Right atrium auricular region (tissue), 2 donors: Measurements from ENCODE around the gene TMEM131L. TPM values are rescaled to one million over a fixed set of nuclear protein-coding genes. Genes with fewer than 3 reads are reported as not detected.

ENCODE experiments used
- DNase-seq: peaks from one replicate; pipeline ENCODE4 v3.0.0-alpha.2; 2019; ENCODE audit warnings: low spot score
- H3K27ac ChIP-seq, 2 donors: fragments of 200-600 bp; sonication (generic); 1 replicate in 1 of 2; 2 replicates in 1 of 2; pipeline ENCODE4 v1.5.1; 2016 to 2019
- H3K27me3 ChIP-seq, 2 donors: fragments of 200-600 bp; sonication (generic); one replicate each; pipeline versions ENCODE4 v1.5.1 to v1.6.0; 2017 to 2019
- H3K36me3 ChIP-seq: fragments of 200-600 bp; sonication (generic); one replicate; pipeline ENCODE4 v1.5.1; 2016
- H3K4me1 ChIP-seq, 2 donors: fragments of 200-600 bp; sonication (generic); one replicate each; pipeline versions ENCODE4 v1.5.1 to v1.6.0; 2017 to 2019
- H3K4me3 ChIP-seq, 2 donors: fragments of 200-600 bp; sonication (generic); 1 replicate in 1 of 2; 2 replicates in 1 of 2; pipeline ENCODE4 v1.5.1; 2017 to 2019; ENCODE audit warnings: mild to moderate bottlenecking in 1 of 2, moderate library complexity in 1 of 2
- H3K9me3 ChIP-seq, 2 donors: fragments of 200-600 bp; sonication (generic); one replicate each; pipeline ENCODE4 v1.5.1; 2019
- total RNA-seq, 2 donors: library from RNA; depleted of rRNA; stranded (reverse); fragments of >200 nt; gene quantifications; one replicate each; pipeline ENCODE4 v1.1.0, GENCODE V29; 2016
- TF ChIP-seq, protein P1 (sequence below), 2 donors: fragments of 200-600 bp; sonication (generic); IDR thresholded peaks; one replicate each; pipeline ENCODE4 v1.5.1; 2019; ENCODE audit warnings: antibody characterized with exemption in 2 of 2

TMEM131L gene
- total RNA-seq, 2 donors from 2014 or later, result 10.9 to 15.4 TPM

DNA sequence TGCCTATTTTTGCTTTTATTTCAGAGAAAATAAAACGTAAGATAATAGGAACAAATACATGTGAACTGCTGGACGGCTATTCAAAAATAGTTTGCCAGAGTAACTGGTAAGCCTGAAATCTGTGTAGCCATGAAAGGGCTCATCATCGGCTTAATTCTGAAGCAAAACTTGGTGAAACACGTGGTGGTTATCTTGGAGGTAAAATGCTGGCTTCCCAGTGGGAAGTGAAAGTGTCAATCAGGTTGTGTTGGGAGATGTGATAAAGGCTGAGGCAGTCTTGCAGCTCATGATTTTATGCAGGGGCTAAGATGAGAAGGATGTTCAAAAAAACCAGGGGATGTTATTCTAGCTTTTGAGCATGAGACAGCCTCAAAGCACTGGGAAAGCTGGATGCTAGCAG is 181.8 kb downstream of the TMEM131L start:
- Histone ChIP-seq H3K4me1 (no peaks in the 10 kb centered on the region), H3K4me3 (no peak overlapping the region), H3K27me3 (no peaks in the 10 kb centered on the region), H3K9me3 (peaks cover 0 to 7% of the 10 kb centered on the region in 2 donors), H3K36me3 (no peaks in the 10 kb centered on the region), H3K27ac (no peak overlapping the region)
- TF ChIP-seq, protein P1, sequence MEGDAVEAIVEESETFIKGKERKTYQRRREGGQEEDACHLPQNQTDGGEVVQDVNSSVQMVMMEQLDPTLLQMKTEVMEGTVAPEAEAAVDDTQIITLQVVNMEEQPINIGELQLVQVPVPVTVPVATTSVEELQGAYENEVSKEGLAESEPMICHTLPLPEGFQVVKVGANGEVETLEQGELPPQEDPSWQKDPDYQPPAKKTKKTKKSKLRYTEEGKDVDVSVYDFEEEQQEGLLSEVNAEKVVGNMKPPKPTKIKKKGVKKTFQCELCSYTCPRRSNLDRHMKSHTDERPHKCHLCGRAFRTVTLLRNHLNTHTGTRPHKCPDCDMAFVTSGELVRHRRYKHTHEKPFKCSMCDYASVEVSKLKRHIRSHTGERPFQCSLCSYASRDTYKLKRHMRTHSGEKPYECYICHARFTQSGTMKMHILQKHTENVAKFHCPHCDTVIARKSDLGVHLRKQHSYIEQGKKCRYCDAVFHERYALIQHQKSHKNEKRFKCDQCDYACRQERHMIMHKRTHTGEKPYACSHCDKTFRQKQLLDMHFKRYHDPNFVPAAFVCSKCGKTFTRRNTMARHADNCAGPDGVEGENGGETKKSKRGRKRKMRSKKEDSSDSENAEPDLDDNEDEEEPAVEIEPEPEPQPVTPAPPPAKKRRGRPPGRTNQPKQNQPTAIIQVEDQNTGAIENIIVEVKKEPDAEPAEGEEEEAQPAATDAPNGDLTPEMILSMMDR (IDR thresholded peaks at IDR 0.05), result no peak
- no peak for DNase-seq

DNA sequence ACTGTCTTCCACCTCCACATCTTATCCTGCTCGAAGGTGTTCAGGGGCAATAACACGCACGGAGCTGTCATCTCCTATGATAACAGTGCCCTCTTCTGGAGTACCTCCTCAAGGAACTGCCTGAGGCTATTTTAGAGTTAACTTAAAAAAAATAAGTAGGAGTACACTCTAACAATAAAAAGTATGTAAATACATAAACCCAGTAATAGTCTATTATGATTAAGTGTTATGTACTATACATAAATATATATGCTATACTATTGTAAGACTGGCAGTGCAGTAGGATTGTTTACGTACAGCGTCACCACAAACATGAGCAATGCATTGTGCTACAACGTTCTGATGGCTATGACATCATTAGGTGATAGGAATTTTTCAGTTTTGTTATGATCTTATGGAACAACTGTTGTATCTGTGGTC is 183.4 kb downstream of the TMEM131L start:
- no peaks in the 10 kb centered on the region for H3K36me3 ChIP-seq
- no peaks in the 10 kb centered on the region for H3K27me3 ChIP-seq
- H3K4me1 ChIP-seq, result no peaks in the 10 kb centered on the region
- H3K27ac ChIP-seq, result no peak overlapping the region
- DNase-seq, result no peak
- H3K4me3 ChIP-seq, result no peak overlapping the region
- TF ChIP-seq, protein P1 (IDR thresholded peaks at IDR 0.05), result peak in 1 of 2 donors; percentile 42
- peaks cover 0 to 7% of the 10 kb centered on the region in 2 donors for H3K9me3 ChIP-seq

DNA sequence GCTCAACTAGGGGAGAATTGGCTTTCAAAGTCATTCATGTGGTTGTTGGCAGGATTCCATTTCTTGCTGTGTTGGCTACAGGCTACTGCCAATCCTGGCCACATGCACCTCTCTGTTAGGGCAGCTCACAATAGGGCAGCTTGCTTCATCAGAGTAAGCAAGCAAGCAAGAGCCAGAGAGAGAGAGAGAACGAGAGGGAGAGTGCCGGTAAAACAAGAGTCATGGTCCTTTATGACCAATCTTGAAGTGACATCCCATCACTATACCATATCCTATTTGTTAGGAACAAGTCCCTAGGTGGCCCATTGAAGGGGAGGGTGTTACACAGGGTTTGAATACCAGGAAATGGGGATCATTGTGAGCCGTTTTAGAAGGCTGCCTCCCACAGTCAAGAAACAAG is 185.0 kb downstream of the TMEM131L start:
- H3K36me3 ChIP-seq, result no peaks in the 10 kb centered on the region
- H3K27me3 ChIP-seq, result no peaks in the 10 kb centered on the region
- peak overlapping the region; percentile 34 to 60 for H3K27ac ChIP-seq
- H3K9me3 ChIP-seq, result no peaks in the 10 kb centered on the region
- DNase-seq, result no peak
- H3K4me1 ChIP-seq, result no peaks in the 10 kb centered on the region
- TF ChIP-seq, protein P1 (IDR thresholded peaks at IDR 0.05), result no peak
- H3K4me3 ChIP-seq, result no peak overlapping the region

DNA sequence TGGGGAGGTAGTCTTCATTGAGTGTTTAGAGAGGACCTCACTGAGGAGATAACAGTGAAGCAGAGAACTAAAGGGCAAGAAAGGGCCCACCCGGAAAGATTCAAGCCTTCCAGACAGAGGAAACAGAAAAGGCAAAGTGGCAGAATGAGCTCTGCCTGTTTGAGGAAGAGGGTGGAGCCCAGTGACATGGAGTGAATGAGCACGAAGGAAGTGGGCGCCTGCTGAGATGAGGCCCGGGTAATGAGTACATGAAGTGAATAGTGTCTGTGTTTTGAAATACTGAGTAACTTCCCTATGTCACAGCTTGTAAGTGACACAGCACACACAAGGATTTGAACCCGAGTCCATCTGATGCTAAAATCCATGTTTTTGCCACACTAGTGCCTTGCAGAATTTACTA is 185.4 kb downstream of the TMEM131L start:
- DNase-seq, result peak; percentile 79
- Histone ChIP-seq H3K27me3 (no peaks in the 10 kb centered on the region), H3K9me3 (no peaks in the 10 kb centered on the region), H3K4me3 (no peak overlapping the region), H3K36me3 (no peaks in the 10 kb centered on the region), H3K4me1 (no peaks in the 10 kb centered on the region), H3K27ac (peak overlapping the region; percentile 34 to 60)
- TF ChIP-seq, protein P1 (IDR thresholded peaks at IDR 0.05), result no peak

DNA sequence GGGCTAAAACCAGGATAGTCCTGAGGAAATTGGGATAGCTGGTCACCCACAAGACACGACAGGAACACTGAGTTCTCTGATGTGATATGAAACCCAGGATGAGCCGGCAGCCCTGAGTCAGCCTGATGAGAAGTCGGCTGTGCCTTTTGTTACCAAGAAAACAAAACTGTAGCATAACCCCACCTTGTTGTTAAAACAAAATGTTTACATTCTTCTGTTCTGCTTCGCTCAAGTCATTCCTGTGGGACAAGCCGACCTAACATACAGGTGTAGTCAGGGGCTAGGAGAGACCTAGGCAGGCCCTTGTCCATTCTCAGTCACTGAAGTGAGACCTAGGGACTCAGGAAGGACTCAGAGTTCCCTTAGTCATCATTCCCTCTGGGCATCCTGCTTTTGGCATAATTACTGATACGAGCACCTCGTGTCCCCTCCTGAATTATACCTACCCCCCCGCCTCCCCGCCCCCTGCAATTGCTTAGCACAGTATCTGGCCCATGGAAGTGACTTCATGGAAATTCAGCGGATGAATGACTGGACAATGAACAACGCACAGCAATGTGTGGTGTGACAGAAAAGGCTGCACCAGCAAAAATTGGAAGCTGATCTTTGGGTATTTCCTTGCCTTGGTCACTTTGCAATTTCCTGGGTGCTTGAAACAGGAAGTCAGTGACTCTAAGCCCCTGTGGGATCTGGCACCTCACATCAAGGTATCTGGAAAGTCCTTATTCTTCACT is 186.1 kb downstream of the TMEM131L start:
- TF ChIP-seq, protein P1 (IDR thresholded peaks at IDR 0.05), result no peak
- peak overlapping the region; percentile 34 to 60 for H3K27ac ChIP-seq
- DNase-seq, result no peak
- H3K36me3 ChIP-seq, result no peaks in the 10 kb centered on the region
- no peaks in the 10 kb centered on the region for H3K27me3 ChIP-seq
- H3K4me3 ChIP-seq, result no peak overlapping the region
- H3K9me3 ChIP-seq, result no peaks in the 10 kb centered on the region
- H3K4me1 ChIP-seq, result no peaks in the 10 kb centered on the region
